Endodermal cell (in vitro differentiated cells): Measurements from ENCODE around the gene SPAG16. TPM values are rescaled to one million over a fixed set of nuclear protein-coding genes. Genes with fewer than 3 reads are reported as not detected.

ENCODE experiments used
- DNase-seq: peaks from one replicate; pipeline ENCODE4 v3.0.0-alpha.2; 2017
- H3K27ac ChIP-seq: 2 replicates; pipeline ENCODE4 v1.5.1; 2013; ENCODE audit warnings: mild to moderate bottlenecking, low read depth, low read length, moderate library complexity
- H3K27me3 ChIP-seq: 2 replicates; pipeline ENCODE4 v1.6.1; 2013; ENCODE audit warnings: mild to moderate bottlenecking, low read length, moderate library complexity; ENCODE audit not compliant: insufficient read depth, control insufficient read depth, poor library complexity, severe bottlenecking
- H3K36me3 ChIP-seq: 2 replicates; pipeline ENCODE4 v1.7.0; 2013; ENCODE audit warnings: mild to moderate bottlenecking, low read length, moderate library complexity; ENCODE audit not compliant: control insufficient read depth, insufficient read depth
- H3K4me1 ChIP-seq: one replicate; pipeline ENCODE4 v1.7.0; 2013; ENCODE audit warnings: low read length; ENCODE audit not compliant: control insufficient read depth, insufficient read depth
- H3K4me3 ChIP-seq: 2 replicates; pipeline ENCODE4 v1.5.1; 2013; ENCODE audit warnings: mild to moderate bottlenecking, low read length, moderate library complexity
- H3K9ac ChIP-seq: 2 replicates; pipeline ENCODE4 v1.6.1; 2013; ENCODE audit warnings: mild to moderate bottlenecking, low read length, moderate library complexity; ENCODE audit not compliant: poor library complexity, severe bottlenecking; ENCODE audit errors: extremely low read depth
- H3K9me3 ChIP-seq: 2 replicates; pipeline ENCODE4 v1.6.1; 2013; ENCODE audit warnings: mild to moderate bottlenecking, low read length, moderate library complexity; ENCODE audit not compliant: control insufficient read depth
- H3K27ac Mint-ChIP-seq: 2 replicates; pipeline ENCODE4 v1.8.0; 2020; ENCODE audit warnings: mixed read lengths
- H3K27me3 Mint-ChIP-seq: 2 replicates; pipeline ENCODE4 v1.8.0; 2021; ENCODE audit warnings: mild to moderate bottlenecking, mixed read lengths; ENCODE audit not compliant: insufficient read depth
- H3K36me3 Mint-ChIP-seq: 2 replicates; pipeline ENCODE4 v1.8.0; 2020; ENCODE audit warnings: low read depth, mixed read lengths
- H3K4me1 Mint-ChIP-seq: 2 replicates; pipeline ENCODE4 v1.8.0; 2020; ENCODE audit warnings: mixed read lengths
- H3K4me3 Mint-ChIP-seq: 2 replicates; pipeline ENCODE4 v1.8.0; 2020; ENCODE audit warnings: mild to moderate bottlenecking, moderate library complexity, mixed read lengths
- H3K9me3 Mint-ChIP-seq: 2 replicates; pipeline ENCODE4 v1.8.0; 2020; ENCODE audit warnings: mild to moderate bottlenecking, mixed read lengths
- CTCF ChIP-seq: fragments of 200-600 bp; sonication (generic); conservative IDR thresholded peaks from 2 replicates; pipeline ENCODE4 v1.5.0; 2021; ENCODE audit warnings: antibody characterized with exemption, mild to moderate bottlenecking
- WGBS, 2 experiments: methylation state at CpG; one replicate each; pipeline versions ENCODE4 v1.1.5 to v1.1.7; 2013; ENCODE audit warnings: missing lambda C conversion rate in 2 of 2, mixed read lengths in 1 of 2; ENCODE audit not compliant: insufficient coverage in 1 of 2, insufficient read length in 1 of 2; 5-methylcytosine and 5-hydroxymethylcytosine counted together
- total RNA-seq, 2 donors: library from RNA; stranded (reverse); fragmentation: NEBNext Ultra II Directional in 1 of 2; extraction: Animal tissue kit (Norgen Biotek cat#: 25700) in 1 of 2; gene quantifications; 2 replicates in 1 of 2; 3 replicates in 1 of 2; pipeline ENCODE4 v1.2.1, GENCODE V29; 2021

SPAG16 gene
- total RNA-seq, 2 donors from 2014 or later: 27.8 to 38.2 TPM

DNA sequence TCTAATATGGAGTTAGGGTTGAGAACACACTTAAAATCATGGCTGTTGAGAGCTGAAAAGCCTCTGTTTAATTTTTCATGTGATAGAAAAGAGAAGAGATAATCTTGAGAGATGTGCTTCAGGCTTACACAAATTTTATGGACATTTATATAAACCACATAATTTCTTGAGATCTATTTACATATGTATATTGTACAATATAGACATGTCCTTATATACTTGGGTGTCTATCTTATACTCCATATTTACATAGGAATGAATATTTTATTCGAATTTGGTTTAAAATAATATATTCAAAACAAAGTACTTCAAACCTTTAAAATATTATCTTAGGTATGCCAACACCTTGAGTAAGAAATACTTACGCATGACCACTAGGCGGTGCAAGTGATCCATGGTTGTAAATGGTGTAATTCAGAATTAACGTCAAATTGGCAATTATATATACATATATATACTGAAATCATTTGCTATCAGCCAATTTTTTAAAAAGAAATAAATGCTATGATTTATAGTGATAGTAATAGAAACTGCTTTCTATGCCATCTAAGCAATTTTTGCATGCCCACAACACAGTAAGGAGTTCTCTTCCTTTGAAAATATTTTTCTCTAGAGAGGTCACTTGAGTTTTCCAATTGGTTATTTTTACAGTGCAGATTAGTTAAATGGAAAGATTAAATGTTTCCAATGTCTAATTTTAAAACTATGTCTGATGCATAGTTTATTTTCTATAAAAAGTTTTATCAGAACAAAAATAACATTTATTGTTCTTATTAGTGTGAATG is 37.6 kb upstream of the SPAG16 start:
- Mint-ChIP-seq H3K27me3 (no peaks in the 10 kb centered on the region), H3K27ac (no peak overlapping the region), H3K9me3 (no peaks in the 10 kb centered on the region), H3K4me1 (peaks cover under 1% of the 10 kb centered on the region), H3K4me3 (no peak overlapping the region), H3K36me3 (no peaks in the 10 kb centered on the region)
- Histone ChIP-seq H3K27ac (no peak overlapping the region), H3K36me3 (no peaks in the 10 kb centered on the region), H3K27me3 (no peaks in the 10 kb centered on the region), H3K4me1 (no peaks in the 10 kb centered on the region), H3K4me3 (no peak overlapping the region), H3K9ac (no peak overlapping the region), H3K9me3 (no peaks in the 10 kb centered on the region)
- TF ChIP-seq CTCF: peak; percentile 94
- peak; percentile 71 for DNase-seq
- 0% methylated on average over 1 of the region's 4 CpGs; no CpG with 5 or more reads in 1 of the 2 experiments for WGBS, 2 experiments

- Histone ChIP-seq H3K4me1 (no peaks in the 10 kb centered on the region), H3K27me3 (no peaks in the 10 kb centered on the region), H3K4me3 (no peak overlapping the region), H3K9me3 (no peaks in the 10 kb centered on the region), H3K9ac (no peak overlapping the region), H3K27ac (no peak overlapping the region), H3K36me3 (no peaks in the 10 kb centered on the region)
- no peak for TF ChIP-seq CTCF
- Mint-ChIP-seq H3K27ac (no peak overlapping the region), H3K4me1 (peaks cover 9% of the 10 kb centered on the region), H3K4me3 (no peak overlapping the region), H3K27me3 (no peaks in the 10 kb centered on the region), H3K9me3 (no peaks in the 10 kb centered on the region), H3K36me3 (no peaks in the 10 kb centered on the region)
- no peak for DNase-seq
- WGBS, 2 experiments: 92% methylated on average over 4 of the region's 4 CpGs; no CpG with 5 or more reads in 1 of the 2 experiments
Measured at GRCh38 chr2:213247566-213247965, 36.7 kb upstream of the SPAG16 start.

- no peak overlapping the region for H3K9ac ChIP-seq
- Mint-ChIP-seq H3K4me1 (peaks cover 13% of the 10 kb centered on the region), H3K36me3 (no peaks in the 10 kb centered on the region), H3K27ac (no peak overlapping the region), H3K4me3 (no peak overlapping the region), H3K9me3 (no peaks in the 10 kb centered on the region), H3K27me3 (no peaks in the 10 kb centered on the region)
- no peaks in the 10 kb centered on the region for H3K36me3 ChIP-seq
- H3K4me1 ChIP-seq: no peaks in the 10 kb centered on the region
- H3K27ac ChIP-seq: no peak overlapping the region
- 93 to 100% methylated on average over 2 to 4 of the region's 4 CpGs for WGBS, 2 experiments
- H3K4me3 ChIP-seq: no peak overlapping the region
- no peaks in the 10 kb centered on the region for H3K9me3 ChIP-seq
- no peak for TF ChIP-seq CTCF
- no peaks in the 10 kb centered on the region for H3K27me3 ChIP-seq
- no peak for DNase-seq
Measured at GRCh38 chr2:213248637-213249036, 35.6 kb upstream of the SPAG16 start.
